Fibroblast of villous mesenchyme (primary cell): ENCODE results near the gene CAMKMT. TPM values are rescaled to one million over a fixed set of nuclear protein-coding genes. Genes with fewer than 3 reads are reported as not detected.
"Not testable (repeated sequence)": the region's sequence is repeated elsewhere in the genome, so short reads cannot be mapped to it uniquely, and the experiment has no call there.

Experiments used
- DNase-seq: peaks from one replicate; pipeline ENCODE4 v3.0.0-alpha.2; 2010; ENCODE audit warnings: low read depth
- H3K4me3 ChIP-seq: 2 replicates; pipeline ENCODE4 v1.5.1; 2011; ENCODE audit warnings: low read depth, mild to moderate bottlenecking, low read length
- CTCF ChIP-seq: IDR thresholded peaks from 2 replicates; pipeline ENCODE4 v1.5.1; 2012; ENCODE audit warnings: low read depth, mild to moderate bottlenecking, low read length; ENCODE audit not compliant: insufficient read depth
- total RNA-seq: library from RNA; depleted of rRNA; stranded (reverse); fragments of >200 nt; gene quantifications from 2 replicates; pipeline ENCODE4 v1.2.3, GENCODE V29; 2012

The CAMKMT gene
- total RNA-seq, 1 donor = 9.9 TPM

DNA sequence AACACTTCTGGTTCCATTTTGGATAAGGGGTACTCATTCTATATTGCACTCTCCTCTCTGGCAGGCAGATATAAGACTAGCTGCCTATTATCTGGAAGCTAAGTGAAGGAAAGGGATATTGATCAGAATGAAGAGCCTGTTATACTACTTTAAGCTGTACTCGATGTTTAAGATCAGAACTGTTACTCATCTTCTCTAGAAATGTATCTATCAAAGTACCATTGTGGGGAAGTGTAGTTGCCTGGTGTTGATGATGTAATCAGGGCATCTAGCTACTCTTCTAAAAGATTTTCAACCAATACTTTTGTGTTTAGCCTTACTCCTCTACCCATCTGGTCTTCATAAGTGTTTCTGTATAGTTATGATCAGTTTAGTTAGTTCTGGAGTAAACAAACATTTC, 5.8 kb downstream of the CAMKMT start:
- no peak for DNase-seq
- H3K4me3 ChIP-seq = no peak overlapping the region
- TF ChIP-seq CTCF = no peak

- no peak for DNase-seq
- TF ChIP-seq CTCF = no peak
- H3K4me3 ChIP-seq = no peak overlapping the region
These were observed 7.6 kb downstream of the CAMKMT start for GRCh38 chr2:44369392-44369791.

- no peak overlapping the region for H3K4me3 ChIP-seq
- TF ChIP-seq CTCF = no peak
- DNase-seq = no peak
These were observed 9.7 kb downstream of the CAMKMT start for GRCh38 chr2:44371445-44371844.

- no peak for TF ChIP-seq CTCF
- H3K4me3 ChIP-seq = no peak overlapping the region
These were observed 10.5 kb downstream of the CAMKMT start for GRCh38 chr2:44372246-44372645.

DNA sequence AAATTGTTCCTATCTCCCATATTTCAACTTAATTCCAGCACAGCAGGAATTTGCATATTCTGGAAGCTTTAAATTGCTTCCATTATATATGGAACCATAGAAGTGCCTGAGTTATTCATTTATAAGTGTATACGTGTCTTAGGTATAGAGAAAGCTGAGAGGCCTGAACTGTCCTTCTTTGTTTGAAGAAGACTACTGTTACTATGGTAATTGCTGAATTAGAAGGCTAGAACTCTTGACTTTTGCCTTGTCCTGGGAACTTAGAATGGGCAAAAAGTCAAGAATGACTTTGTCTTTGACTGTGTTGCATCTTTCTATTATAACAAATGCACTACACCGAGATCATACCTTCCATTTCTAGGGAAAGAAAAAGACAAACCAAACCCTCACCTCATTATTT, 15.7 kb downstream of the CAMKMT start:
- no peak overlapping the region for H3K4me3 ChIP-seq
- no peak for DNase-seq
- no peak for TF ChIP-seq CTCF

More at GRCh38 chr2:44372246-44372645, 10.5 kb downstream of the CAMKMT start:
- DNase-seq = no peak

GRCh38 chr2:44385226-44385625, 23.5 kb downstream of the CAMKMT start:
- not testable (repeated sequence) for H3K4me3 ChIP-seq, DNase-seq

GRCh38 chr2:44388877-44389276, 27.1 kb downstream of the CAMKMT start:
- DNase-seq = no peak
- no peak overlapping the region for H3K4me3 ChIP-seq
- TF ChIP-seq CTCF = no peak
